Fibroblast of the conjunctiva (primary cell): ENCODE data around the gene CCNY.

Experiments
- DNase-seq: peaks from one replicate; pipeline ENCODE4 v3.0.0-alpha.2; 2010; ENCODE audit warnings: low read depth

CCNY gene

DNA sequence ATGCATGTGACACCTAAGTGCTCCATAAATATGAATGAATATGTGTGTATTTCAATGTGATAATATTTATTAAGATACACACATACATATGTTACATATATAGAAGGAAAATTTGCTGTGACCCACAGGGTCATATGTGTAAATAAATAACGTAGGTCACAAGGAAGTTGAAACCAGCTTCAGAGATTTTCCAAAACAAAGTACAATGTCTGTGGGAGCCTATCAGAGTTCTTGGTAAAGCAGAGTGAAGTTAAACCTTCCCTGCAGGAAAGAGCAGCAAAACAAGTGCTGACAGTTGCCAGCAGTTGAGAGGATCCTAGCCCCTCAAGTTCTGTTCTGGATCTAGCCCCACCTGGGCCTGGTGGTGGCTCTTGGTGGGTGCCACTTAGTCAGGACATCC, 91.2 kb downstream of the CCNY start:
- no peak for DNase-seq

GRCh38 chr10:35428521-35428920, 92.2 kb downstream of the CCNY start:
- no peak for DNase-seq

GRCh38 chr10:35432781-35433338, 96.6 kb downstream of the CCNY start:
- DNase-seq, result no peak

DNA sequence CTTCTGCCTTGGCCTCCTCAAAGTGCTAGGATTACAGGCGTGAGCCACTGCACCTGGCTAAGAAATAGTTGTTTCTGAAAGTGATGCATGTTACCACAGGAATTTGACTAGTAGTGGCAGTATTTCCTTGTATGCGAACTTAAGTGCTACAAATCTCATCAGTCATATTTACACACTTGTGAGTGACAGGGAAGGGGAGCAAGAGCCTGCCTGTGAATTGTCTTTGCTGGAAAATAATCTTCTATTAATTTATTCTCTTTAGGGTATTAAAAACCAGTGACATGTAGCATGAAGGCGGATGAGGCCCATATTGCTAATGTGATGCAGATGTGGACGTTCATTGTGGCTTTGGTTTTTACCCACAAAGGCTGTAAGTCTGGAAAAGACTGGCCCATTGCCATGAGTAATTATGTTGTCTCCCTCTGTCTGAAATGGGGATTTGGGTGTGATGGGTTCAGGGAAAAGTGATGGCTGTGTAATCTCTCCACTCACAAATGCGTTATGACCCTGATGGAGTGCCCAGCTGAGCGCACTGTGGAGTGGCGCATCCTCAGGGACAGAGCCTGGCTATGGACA, 97.6 kb downstream of the CCNY start:
- peak; percentile 22 for DNase-seq

- DNase-seq, result no peak
These were observed 98.2 kb downstream of the CCNY start for GRCh38 chr10:35434533-35434932.

- DNase-seq, result no peak
These were observed 99.5 kb downstream of the CCNY start for GRCh38 chr10:35435824-35436223.

GRCh38 chr10:35437829-35438228, 101.5 kb downstream of the CCNY start:
- DNase-seq, result no peak

DNA sequence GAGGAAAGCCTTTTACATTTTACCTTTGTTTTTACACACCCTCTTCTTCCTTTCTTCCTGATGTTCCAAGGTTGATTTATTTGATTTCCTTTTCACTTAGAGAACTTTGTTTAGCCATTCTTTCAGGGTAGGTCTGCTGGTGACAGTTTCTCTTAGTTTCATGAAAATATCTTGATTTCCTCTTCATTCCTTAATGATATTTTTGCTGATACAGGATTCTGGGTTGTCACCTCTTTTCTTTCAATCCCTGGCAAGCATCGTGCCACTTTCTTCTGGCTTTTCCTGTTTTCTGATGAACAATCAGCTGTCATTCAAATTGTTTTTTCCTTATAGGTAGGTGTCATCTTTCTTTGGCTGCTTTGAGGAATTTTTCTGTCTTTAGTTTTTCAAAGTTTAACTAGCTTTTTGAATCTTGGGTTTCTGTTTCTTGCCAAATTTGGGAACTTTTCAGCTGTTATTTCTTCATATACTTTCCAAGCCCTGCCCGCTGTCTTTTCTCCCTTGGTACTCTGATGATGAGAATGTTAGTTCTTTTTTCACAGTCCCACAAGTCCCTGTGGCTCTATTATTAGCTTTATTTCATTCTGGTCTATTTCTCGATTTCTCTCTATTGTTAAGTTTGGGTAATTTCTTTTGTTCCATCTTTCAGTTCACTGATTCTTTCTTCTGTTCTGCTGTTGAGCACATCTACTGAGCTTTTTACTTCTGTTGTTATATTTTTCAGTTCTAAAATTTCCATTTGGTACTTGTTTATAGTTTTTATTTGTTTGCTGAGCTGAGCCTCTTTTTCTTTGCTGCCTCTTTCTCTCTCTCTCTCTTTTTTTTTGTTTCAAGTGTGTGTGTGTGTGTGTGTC, 102.6 kb downstream of the CCNY start:
- no peak for DNase-seq

DNA sequence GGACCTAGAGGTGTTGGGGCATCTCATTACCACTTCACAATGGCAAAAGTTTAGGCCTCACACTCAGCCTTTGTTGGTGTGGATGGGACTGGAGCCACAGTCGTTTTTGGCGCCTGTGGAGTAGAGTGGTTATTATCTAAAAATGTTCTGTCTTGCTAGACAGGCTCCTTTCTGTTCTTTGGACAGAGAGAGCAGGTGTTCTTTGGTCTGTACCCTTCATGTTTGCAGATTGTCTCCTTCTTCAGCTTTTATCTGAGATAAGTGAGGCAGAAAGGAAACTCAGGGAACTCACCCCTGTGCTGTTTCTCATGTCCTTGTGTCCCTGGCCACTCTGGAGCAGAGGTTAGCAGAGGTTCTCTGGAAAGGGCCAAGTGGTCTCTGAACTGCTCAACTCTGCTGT, 103.7 kb downstream of the CCNY start:
- no peak for DNase-seq

DNA sequence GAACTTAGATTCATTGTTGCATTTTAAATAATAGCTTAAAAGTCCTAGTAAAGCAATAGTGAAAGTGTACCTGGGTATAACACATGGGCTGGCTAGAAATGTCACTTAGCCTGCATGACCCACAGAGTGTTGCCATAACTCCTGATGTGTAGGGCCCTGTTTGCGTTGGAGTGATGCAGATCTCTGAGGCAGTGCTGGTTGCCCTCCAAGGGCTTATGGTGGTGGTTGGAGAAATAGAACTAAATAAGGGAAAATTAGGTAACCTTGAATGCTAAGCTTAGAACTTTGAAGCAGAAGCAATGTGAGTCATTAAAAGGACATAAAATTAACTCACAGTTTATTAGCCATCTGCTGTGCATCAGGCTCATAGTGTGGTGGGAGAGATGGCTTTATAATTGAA, 105.7 kb downstream of the CCNY start:
- no peak for DNase-seq

DNA sequence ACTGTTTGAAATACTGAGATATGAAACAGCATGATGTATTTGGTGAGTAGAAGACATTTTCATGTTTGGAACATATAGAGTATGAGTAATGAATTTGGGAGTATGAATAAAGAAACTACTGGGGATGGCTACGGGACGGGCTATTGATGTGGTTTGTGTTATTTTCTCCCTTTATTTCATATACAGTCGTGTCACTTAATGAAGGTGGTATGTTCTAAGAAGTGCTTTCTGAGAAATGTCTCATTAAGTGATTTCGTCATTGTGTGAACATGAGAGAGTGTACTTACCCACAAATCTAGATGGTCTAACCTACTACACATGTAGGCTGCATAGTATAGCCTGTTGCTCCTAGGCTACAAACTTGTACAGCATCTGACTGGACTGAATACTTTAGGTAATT, 106.3 kb downstream of the CCNY start:
- DNase-seq, result no peak

- no peak for DNase-seq
These were observed 107.5 kb downstream of the CCNY start for GRCh38 chr10:35443858-35444257.

GRCh38 chr10:35445150-35445884, 109.0 kb downstream of the CCNY start:
- no peak for DNase-seq

GRCh38 chr10:35446439-35446838, 110.1 kb downstream of the CCNY start:
- DNase-seq, result no peak

GRCh38 chr10:35447693-35448407, 111.5 kb downstream of the CCNY start:
- DNase-seq, result no peak

DNA sequence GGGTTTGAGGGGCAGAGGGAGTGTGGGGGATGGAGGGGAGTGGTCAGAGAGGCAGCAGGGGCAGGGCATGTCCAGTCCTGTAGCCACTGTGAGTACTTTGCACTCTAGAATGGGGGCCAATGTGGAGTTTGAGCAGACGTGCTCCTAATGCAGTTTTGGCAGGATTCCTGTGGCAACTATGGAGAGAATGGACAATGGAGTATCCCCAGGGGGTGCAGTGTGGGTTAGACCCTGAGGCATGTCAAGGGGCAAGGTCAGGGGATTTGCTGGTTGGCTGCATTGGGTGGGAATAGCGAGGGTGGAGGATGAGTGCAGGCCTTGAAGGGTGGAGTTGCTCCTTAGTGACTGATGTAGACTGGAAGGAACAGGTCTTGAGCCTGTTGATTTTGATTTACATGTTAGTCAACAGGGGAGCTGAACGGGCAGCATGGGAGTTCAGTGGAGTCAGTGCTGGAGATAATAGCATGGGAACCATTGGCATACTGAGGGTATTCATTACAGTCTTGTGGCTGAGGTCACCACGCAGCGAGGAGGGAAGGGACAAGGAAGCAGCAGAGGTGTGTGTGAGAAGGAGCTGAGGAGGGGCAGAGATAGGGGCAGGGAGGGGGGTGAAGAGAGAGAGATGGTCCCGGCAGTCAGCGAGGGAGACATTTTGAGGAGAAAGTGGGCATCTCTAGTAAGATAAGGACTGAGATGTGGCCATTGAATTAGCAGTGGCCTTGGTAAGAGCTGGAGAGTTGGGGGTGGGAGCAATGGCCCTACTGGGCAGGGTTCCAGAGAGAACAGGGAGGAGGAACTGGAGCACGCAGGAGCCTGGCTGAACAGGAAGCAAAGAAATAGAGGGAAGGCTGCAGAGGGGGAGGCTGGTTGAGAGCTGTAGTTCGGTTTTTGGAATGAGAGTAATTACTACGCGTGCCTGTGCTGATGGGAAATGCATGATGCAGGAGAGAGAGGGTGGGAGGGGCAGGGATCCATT, 112.7 kb downstream of the CCNY start:
- no peak for DNase-seq

DNA sequence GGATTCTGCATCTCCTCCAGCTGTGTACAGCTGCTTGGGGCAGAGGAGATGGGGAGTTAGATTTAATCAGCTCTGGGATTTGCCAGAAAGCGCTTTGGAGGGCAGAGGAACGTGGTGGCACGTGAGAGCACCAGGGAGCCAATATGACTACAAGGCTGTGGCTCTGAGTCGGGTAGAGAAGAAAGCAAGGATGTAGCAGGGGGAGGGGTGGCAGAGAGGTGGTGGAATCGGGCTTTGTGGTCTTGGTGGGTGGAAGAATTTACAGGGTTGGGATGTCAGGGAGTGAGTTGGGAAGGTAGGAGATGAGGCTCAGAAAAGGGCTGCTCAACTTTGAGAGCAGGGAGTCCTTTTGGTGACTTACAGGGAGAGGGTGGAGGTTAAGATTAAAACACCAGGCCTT, 113.6 kb downstream of the CCNY start:
- DNase-seq, result no peak

DNA sequence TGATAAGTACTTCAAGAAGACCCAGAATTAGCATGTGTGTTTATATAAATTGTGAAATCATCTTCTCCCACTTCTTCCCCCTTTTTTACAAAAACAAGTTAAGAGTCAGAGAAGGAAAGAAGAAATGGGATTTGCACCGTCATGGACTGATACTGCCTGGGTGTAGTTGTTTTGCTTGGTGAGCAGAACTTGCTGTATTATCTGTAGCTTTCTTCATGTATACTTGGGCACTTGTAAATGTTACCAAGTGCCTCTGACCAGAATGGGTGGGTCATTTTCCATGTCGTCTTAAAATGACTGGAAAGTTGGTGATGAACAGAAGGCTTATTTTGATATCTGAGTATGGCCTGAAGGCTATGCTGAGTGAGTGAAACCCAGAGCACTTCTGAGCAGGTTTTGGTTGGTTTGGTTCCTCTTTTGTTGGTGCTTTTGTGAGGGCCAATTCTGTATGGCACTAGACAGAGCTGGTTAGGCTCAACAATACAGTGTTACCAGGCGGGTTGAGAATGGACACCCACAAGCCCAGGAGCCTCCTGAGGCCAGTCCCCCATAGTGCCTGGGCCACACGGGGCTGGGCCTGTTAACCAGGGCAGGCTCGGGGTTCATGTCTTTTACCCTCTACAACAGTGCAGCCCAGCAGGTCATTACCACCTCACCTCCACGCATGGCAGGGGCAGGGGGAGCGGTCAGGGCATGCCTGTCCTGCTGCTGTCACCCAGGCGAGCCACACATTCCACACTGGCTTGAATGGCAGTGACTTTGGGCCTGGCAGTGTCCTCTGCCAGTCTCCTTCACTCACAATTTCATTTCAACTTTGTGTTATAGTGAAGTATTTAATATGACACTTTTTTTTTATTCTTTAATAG, 115.1 kb downstream of the CCNY start:
- DNase-seq, result no peak

- no peak for DNase-seq
These were observed 115.9 kb downstream of the CCNY start for GRCh38 chr10:35452171-35452570.

DNA sequence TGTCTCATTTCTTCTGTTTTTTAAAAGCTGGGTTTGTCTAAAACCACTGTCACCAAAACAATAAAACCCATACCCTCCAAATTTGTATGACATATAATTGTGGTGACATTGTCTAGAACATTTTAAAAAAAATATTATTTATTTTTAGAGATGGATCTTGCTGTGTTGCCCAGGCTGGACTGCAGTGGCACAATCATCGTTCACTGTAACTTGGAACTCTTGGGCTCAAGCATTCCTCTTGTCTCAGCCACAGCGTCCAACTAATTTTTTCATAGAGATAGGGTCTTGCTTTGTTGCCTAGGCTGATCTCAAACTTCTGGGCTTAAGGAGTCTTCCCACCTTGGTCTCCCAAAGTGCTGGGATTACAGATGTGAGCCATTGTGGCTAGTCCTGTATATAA, 116.5 kb downstream of the CCNY start:
- no peak for DNase-seq
